CD4-positive, CD25-positive, alpha-beta regulatory T cell (primary cell): ENCODE measurements around the gene LYPD1. TPM values are rescaled to one million over a fixed set of nuclear protein-coding genes. Genes with fewer than 3 reads are reported as not detected.

ENCODE experiments used
- ATAC-seq, 2 donors: fragments of 150-1000 bp; cut with Tn5 transposase; one replicate each; pipeline ENCODE4 v1.10.0; 2021; ENCODE audit warnings: low read depth in 2 of 2, moderate number of reproducible peaks in 2 of 2, moderate library complexity in 1 of 2
- DNase-seq, 3 donors: peaks; one replicate each; pipeline versions ENCODE4 v3.0.0 to v3.0.0-alpha.2; 2012 to 2022; ENCODE audit warnings: mixed read lengths in 1 of 3
- H3K27ac ChIP-seq: one replicate; pipeline ENCODE4 v1.7.0; 2013; ENCODE audit warnings: mild to moderate bottlenecking, low read length; ENCODE audit not compliant: insufficient read depth, poor library complexity, severe bottlenecking
- H3K27me3 ChIP-seq: one replicate; pipeline ENCODE4 v1.7.0; 2013; ENCODE audit warnings: low read length; ENCODE audit not compliant: control insufficient read depth, insufficient read depth
- H3K36me3 ChIP-seq: one replicate; pipeline ENCODE4 v1.7.0; 2013; ENCODE audit warnings: mild to moderate bottlenecking, low read length, moderate library complexity; ENCODE audit not compliant: control insufficient read depth, insufficient read depth
- H3K4me1 ChIP-seq: 2 replicates; pipeline ENCODE4 v1.7.0; 2013; ENCODE audit warnings: mild to moderate bottlenecking, low read length; ENCODE audit not compliant: insufficient read depth, control insufficient read depth, poor library complexity, severe bottlenecking
- H3K4me3 ChIP-seq: one replicate; pipeline ENCODE4 v1.7.0; 2013; ENCODE audit warnings: low read depth, mild to moderate bottlenecking, low read length, moderate library complexity
- H3K9me3 ChIP-seq, 2 experiments: 1 replicate in 1 of 2; 2 replicates in 1 of 2; pipeline ENCODE4 v1.7.0; 2013; ENCODE audit warnings: low read length in 2 of 2, mild to moderate bottlenecking in 1 of 2, moderate library complexity in 1 of 2; ENCODE audit not compliant: control insufficient read depth in 2 of 2
- H3K27ac Mint-ChIP-seq, 3 donors: one replicate each; pipeline ENCODE4 v1.8.0; 2020 to 2022; ENCODE audit warnings: mild to moderate bottlenecking in 3 of 3, mixed read lengths in 3 of 3, moderate library complexity in 2 of 3
- H3K27me3 Mint-ChIP-seq: one replicate; pipeline ENCODE4 v1.8.0; 2022; ENCODE audit warnings: mild to moderate bottlenecking, mixed read lengths
- H3K36me3 Mint-ChIP-seq: one replicate; pipeline ENCODE4 v1.8.0; 2020; ENCODE audit warnings: mixed read lengths
- H3K4me1 Mint-ChIP-seq, 4 donors: one replicate each; pipeline ENCODE4 v1.8.0; 2020 to 2022; ENCODE audit warnings: mixed read lengths in 4 of 4, mild to moderate bottlenecking in 1 of 4
- H3K4me3 Mint-ChIP-seq, 4 donors: one replicate each; pipeline ENCODE4 v1.8.0; 2020 to 2022; ENCODE audit warnings: mild to moderate bottlenecking in 4 of 4, mixed read lengths in 4 of 4, moderate library complexity in 3 of 4
- H3K9me3 Mint-ChIP-seq, 7 donors: one replicate each; pipeline ENCODE4 v1.8.0; 2020 to 2022; ENCODE audit warnings: mixed read lengths in 7 of 7, mild to moderate bottlenecking in 3 of 7, moderate library complexity in 2 of 7
- polyA plus RNA-seq, 4 donors: library from polyadenylated mRNA; unstranded; fragments of 300-500 nt; fragmentation: Illumina TruSeq; gene quantifications; one replicate each; pipeline ENCODE4 v1.2.3, GENCODE V29; 2021
- total RNA-seq: library from RNA; stranded (reverse); gene quantifications from one replicate; pipeline ENCODE4 v1.2.3, GENCODE V29; 2022

Gene LYPD1
- total and polyA plus RNA-seq, 5 donors from 2014 or later, result not detected

DNA sequence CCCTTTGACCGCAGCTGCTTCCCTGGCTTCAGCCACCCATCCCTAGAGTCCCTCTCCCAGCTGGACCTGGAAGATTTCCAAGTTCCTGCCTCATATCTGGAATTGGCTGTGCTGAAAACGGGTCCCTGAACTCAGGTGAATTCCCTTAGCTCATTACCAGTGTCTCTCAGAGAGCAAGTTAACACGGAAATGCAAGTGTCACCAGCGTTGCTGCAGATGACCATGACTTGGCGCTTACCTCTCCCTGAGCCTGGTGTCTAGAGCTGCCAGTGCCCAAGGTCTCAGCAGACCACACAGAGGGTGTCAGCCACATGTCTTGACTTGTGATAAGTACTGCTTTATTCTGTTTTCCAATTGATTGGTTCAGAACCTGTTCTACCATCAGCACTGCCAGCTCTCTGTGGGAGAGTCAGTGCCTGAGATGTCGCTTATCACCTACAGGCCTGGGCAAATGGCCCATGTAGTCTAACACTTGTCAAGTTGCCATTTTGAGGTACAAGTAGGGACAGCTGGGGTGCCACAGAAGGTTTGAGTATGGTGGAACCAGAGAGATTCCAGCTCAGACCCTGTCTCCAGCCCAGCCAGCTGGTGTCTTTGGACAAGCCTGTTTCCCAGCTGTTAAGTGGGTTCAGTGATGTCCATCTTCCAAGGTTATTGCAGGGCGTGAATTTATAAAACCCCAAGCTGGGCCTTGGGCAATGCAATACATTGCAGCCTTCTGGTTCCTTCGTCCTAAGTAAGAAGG is 48.7 kb downstream of the LYPD1 start:
- no peaks in the 10 kb centered on the region for H3K36me3 Mint-ChIP-seq
- Histone ChIP-seq H3K27ac (no peak overlapping the region), H3K27me3 (no peaks in the 10 kb centered on the region), H3K9me3 (no peaks in the 10 kb centered on the region), H3K4me1 (no peaks in the 10 kb centered on the region), H3K4me3 (no peak overlapping the region), H3K36me3 (no peaks in the 10 kb centered on the region)
- H3K9me3 Mint-ChIP-seq, result peaks cover 0 to 5% (median 2%) of the 10 kb centered on the region in 7 donors
- ATAC-seq, result no peak
- no peaks in the 10 kb centered on the region for H3K4me1 Mint-ChIP-seq
- no peak overlapping the region for H3K27ac Mint-ChIP-seq
- DNase-seq, result no peak
- no peak overlapping the region for H3K4me3 Mint-ChIP-seq
- no peaks in the 10 kb centered on the region for H3K27me3 Mint-ChIP-seq

DNA sequence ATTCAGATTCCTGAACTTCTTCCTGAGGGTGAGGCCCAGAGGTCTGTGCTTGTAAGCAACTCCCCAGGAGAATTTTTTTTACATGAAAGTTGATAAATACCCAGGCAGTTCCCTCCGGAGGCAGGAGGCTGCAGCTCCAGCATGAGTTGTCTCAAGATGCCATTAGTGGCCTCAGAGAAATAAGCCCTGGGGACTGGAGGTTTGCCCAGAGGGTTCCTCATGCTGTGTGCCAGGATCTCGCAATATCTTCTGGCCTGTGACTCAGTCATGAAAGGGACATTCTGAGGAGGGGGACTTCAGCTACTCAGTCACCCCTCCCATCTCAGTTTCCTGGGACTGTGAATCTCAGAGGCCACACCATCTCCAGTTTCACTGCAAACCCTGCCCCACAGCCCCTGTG is 49.9 kb downstream of the LYPD1 start:
- Mint-ChIP-seq H3K27ac (no peak overlapping the region), H3K9me3 (peaks cover 0 to 5% (median 1%) of the 10 kb centered on the region in 7 donors), H3K36me3 (no peaks in the 10 kb centered on the region), H3K4me1 (no peaks in the 10 kb centered on the region), H3K27me3 (no peaks in the 10 kb centered on the region), H3K4me3 (no peak overlapping the region)
- ATAC-seq (no peak), DNase-seq (no peak)
- Histone ChIP-seq H3K9me3 (no peaks in the 10 kb centered on the region), H3K4me1 (no peaks in the 10 kb centered on the region), H3K4me3 (no peak overlapping the region), H3K27ac (no peak overlapping the region), H3K36me3 (no peaks in the 10 kb centered on the region), H3K27me3 (no peaks in the 10 kb centered on the region)

DNA sequence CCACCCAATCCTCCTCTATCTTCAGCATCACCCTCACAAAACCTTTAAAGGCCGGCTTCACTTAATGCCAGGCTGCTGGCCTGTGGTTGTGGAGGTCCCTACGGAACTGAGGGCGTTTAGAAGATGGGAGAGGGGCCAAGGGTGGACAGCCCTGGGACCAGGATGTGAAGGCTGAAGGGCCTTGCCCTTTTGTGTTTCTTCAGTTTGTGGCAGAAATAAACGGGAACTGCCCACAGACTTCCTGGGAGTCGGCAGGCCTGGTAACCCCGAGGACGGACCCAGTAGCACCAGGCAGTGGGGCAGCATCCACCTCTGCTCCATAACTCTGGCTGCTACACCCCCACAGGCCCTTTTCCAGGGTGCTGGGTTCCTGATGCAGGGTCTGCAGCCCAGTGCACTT is 51.3 kb downstream of the LYPD1 start:
- Histone ChIP-seq H3K9me3 (no peaks in the 10 kb centered on the region), H3K4me1 (no peaks in the 10 kb centered on the region), H3K27ac (no peak overlapping the region), H3K36me3 (no peaks in the 10 kb centered on the region), H3K4me3 (no peak overlapping the region), H3K27me3 (no peaks in the 10 kb centered on the region)
- Mint-ChIP-seq H3K4me3 (no peak overlapping the region), H3K9me3 (peaks cover 0 to 2% (median 0%) of the 10 kb centered on the region in 7 donors), H3K36me3 (no peaks in the 10 kb centered on the region), H3K27ac (no peak overlapping the region), H3K4me1 (no peaks in the 10 kb centered on the region), H3K27me3 (no peaks in the 10 kb centered on the region)
- no peak for ATAC-seq
- no peak for DNase-seq

DNA sequence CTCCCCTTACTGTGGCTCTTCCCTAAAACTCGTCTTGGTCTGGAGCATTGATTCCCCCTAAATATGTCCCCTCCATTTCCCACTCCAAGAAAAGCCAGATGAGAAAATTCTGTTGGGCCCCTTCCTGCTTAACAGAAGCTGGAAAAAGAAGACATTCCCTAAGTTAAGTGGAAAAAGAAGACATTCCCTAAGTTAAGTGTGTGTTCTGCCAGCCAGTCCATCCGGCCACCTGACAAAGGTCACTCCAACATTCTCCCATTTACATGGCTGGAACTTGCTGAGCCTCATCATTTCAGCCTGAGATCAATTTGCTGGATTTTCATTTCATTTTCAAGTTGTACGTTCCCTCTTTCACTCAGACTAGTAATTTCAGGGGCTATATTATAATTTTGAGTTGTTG is 52.0 kb downstream of the LYPD1 start:
- ATAC-seq (no peak), DNase-seq (no peak)
- peaks cover 0 to 2% (median 0%) of the 10 kb centered on the region in 7 donors for H3K9me3 Mint-ChIP-seq
- Histone ChIP-seq H3K4me3 (no peak overlapping the region), H3K27ac (no peak overlapping the region), H3K9me3 (no peaks in the 10 kb centered on the region), H3K27me3 (no peaks in the 10 kb centered on the region), H3K4me1 (no peaks in the 10 kb centered on the region), H3K36me3 (no peaks in the 10 kb centered on the region)
- no peaks in the 10 kb centered on the region for H3K4me1 Mint-ChIP-seq
- no peaks in the 10 kb centered on the region for H3K36me3 Mint-ChIP-seq
- H3K27ac Mint-ChIP-seq, result no peak overlapping the region
- H3K27me3 Mint-ChIP-seq, result no peaks in the 10 kb centered on the region
- H3K4me3 Mint-ChIP-seq, result no peak overlapping the region

DNA sequence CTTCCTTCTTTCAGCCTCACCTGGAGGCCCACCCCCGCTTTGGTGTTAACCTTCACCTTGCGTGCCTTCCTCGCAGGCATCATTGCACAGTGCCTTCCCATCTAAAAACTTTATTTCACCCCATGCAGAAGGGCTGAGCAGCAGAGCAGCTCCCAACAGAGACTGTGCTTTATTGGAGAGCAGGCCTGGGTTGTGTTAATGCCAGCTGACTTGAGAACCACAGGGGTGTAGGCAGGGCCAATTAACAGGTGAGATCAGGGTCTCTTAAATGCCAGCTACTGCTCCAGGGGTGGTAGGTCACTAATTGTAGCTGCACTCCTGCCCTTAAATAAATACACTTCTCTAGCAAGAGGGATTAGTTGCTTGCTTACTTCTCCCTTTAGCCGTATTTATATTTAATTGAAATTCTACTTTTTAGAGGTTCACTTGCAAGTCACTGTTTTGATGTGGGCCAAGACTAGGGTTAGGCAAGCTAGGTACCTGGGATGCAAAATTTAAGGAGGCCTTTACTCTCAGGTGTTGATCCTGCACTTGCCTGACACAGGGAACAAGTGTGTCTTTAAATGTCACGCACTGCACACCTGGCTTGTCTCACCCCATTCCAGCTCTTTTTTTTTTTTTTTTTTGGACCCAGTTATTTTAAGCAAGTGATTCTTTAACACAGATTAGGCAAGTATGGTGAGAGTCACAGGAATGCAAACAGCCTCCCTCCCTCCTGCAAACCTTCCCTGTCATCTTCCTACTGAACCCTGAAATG is 54.5 kb downstream of the LYPD1 start:
- Histone ChIP-seq H3K36me3 (no peaks in the 10 kb centered on the region), H3K27me3 (no peaks in the 10 kb centered on the region), H3K4me3 (no peak overlapping the region), H3K9me3 (no peaks in the 10 kb centered on the region), H3K27ac (no peak overlapping the region), H3K4me1 (no peaks in the 10 kb centered on the region)
- Mint-ChIP-seq H3K9me3 (peaks cover 0 to 2% (median 0%) of the 10 kb centered on the region in 7 donors), H3K36me3 (no peaks in the 10 kb centered on the region), H3K4me3 (no peak overlapping the region), H3K27me3 (no peaks in the 10 kb centered on the region), H3K4me1 (no peaks in the 10 kb centered on the region), H3K27ac (no peak overlapping the region)
- ATAC-seq (no peak), DNase-seq (no peak)

DNA sequence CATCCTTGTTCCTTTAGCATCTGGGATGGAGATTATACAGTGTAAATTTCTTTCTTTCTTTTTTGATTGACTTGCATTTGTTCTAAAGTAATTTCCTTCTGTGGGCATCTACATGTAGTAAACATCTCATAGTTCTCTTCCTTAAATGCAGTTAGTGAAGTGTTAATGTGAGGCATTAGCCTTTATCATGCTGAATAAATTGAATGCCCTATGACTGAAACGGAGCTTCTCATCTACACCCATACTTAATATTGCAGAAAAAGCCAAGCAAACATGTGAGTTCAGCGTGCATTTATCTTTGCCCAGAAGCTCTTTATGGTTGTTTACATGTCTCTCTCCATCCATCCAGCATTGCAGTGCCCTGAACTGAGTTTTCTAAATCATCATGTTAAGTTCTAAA is 58.3 kb downstream of the LYPD1 start:
- no peaks in the 10 kb centered on the region for H3K4me1 Mint-ChIP-seq
- H3K27ac ChIP-seq, result no peak overlapping the region
- H3K36me3 Mint-ChIP-seq, result no peaks in the 10 kb centered on the region
- no peaks in the 10 kb centered on the region for H3K4me1 ChIP-seq
- H3K27me3 ChIP-seq, result no peaks in the 10 kb centered on the region
- H3K36me3 ChIP-seq, result no peaks in the 10 kb centered on the region
- no peak for ATAC-seq
- no peaks in the 10 kb centered on the region for H3K9me3 ChIP-seq
- peaks cover 0 to 2% (median 0%) of the 10 kb centered on the region in 7 donors for H3K9me3 Mint-ChIP-seq
- H3K4me3 ChIP-seq, result no peak overlapping the region
- H3K27ac Mint-ChIP-seq, result no peak overlapping the region
- H3K4me3 Mint-ChIP-seq, result no peak overlapping the region
- no peaks in the 10 kb centered on the region for H3K27me3 Mint-ChIP-seq
- DNase-seq, result no peak

DNA sequence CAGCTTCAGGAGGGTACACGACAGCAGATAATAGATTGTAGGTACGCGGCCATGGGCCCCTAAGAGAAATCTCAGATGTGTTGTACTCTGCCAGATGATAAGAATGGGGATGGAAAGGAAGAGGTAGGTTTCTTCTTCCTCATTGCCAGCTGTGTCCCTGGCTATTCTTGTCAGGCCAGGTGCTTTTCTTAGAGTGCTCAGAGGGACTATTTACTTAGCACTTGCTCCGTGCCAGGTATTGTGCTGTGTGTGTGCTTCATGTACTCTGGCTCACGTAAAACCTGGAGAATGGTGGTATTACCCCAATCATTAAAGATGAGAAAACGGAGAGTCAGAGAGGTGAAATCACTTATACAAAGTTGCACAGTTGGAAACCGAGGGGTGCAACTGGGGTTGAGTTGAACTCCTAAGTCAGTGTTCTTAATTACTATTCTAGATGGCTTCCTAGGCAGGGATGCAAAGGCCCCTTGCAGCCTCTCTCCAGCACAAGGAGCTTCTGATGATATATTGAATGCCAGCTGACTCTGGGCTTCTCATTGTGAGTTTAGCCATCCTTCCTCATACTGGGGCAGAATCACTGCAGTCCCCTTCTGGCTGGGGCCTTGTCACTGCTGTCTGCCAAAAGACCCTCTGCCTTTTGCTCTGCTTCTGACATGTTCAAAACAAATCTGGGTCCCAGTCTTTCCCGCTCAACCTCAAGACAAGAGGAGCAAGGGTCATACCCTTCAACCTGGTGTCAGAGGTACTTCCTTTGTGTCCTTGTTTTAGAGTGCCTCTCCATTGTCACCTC is 60.7 kb downstream of the LYPD1 start:
- Histone ChIP-seq H3K36me3 (no peaks in the 10 kb centered on the region), H3K9me3 (no peaks in the 10 kb centered on the region), H3K27me3 (no peaks in the 10 kb centered on the region), H3K4me3 (no peak overlapping the region), H3K4me1 (no peaks in the 10 kb centered on the region), H3K27ac (no peak overlapping the region)
- no peak for ATAC-seq
- Mint-ChIP-seq H3K36me3 (no peaks in the 10 kb centered on the region), H3K4me3 (no peak overlapping the region), H3K27me3 (no peaks in the 10 kb centered on the region), H3K9me3 (peaks cover 0 to 2% (median 0%) of the 10 kb centered on the region in 7 donors), H3K27ac (no peak overlapping the region), H3K4me1 (no peaks in the 10 kb centered on the region)
- no peak for DNase-seq
